AG10803 (cell line): Measurements from ENCODE around the gene KIF26A.
"Not testable (repeated sequence)": the region's sequence is repeated elsewhere in the genome, so short reads cannot be mapped to it uniquely, and the experiment has no call there.

Experiments used
- DNase-seq: peaks from one replicate; pipeline ENCODE4 v3.0.0; 2010; ENCODE audit warnings: low read depth
- H3K4me3 ChIP-seq: 2 replicates; pipeline ENCODE4 v1.5.1; 2011; ENCODE audit warnings: mild to moderate bottlenecking, low read length, control low read depth
- TF ChIP-seq, protein P1 (sequence below): conservative IDR thresholded peaks from 2 replicates; pipeline ENCODE4 v1.5.1; 2011; ENCODE audit warnings: mild to moderate bottlenecking, low read length, control low read depth, inconsistent platforms

Gene KIF26A

DNA sequence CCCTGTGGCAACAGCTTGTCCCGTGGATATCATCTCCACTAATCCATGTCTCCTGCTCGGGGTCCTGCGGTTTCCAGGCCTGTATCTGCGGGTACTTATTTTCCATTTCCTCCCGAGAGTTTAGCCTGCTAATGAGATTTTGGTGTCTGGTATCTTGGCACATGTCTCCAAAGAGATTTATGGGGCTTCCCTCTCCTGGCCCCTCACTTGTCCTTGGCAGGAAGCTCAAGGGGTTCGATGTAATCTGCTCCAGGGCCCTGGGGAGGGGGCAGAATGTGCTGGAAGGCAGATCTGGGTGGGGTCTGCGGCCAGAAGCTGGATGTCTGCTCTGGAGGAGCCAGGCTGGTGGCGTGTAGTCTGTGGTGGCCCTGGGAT lies 85.7 kb downstream of the KIF26A start:
- H3K4me3 ChIP-seq, result no peak overlapping the region
- TF ChIP-seq, protein P1, sequence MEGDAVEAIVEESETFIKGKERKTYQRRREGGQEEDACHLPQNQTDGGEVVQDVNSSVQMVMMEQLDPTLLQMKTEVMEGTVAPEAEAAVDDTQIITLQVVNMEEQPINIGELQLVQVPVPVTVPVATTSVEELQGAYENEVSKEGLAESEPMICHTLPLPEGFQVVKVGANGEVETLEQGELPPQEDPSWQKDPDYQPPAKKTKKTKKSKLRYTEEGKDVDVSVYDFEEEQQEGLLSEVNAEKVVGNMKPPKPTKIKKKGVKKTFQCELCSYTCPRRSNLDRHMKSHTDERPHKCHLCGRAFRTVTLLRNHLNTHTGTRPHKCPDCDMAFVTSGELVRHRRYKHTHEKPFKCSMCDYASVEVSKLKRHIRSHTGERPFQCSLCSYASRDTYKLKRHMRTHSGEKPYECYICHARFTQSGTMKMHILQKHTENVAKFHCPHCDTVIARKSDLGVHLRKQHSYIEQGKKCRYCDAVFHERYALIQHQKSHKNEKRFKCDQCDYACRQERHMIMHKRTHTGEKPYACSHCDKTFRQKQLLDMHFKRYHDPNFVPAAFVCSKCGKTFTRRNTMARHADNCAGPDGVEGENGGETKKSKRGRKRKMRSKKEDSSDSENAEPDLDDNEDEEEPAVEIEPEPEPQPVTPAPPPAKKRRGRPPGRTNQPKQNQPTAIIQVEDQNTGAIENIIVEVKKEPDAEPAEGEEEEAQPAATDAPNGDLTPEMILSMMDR, result no peak
- DNase-seq, result no peak

DNA sequence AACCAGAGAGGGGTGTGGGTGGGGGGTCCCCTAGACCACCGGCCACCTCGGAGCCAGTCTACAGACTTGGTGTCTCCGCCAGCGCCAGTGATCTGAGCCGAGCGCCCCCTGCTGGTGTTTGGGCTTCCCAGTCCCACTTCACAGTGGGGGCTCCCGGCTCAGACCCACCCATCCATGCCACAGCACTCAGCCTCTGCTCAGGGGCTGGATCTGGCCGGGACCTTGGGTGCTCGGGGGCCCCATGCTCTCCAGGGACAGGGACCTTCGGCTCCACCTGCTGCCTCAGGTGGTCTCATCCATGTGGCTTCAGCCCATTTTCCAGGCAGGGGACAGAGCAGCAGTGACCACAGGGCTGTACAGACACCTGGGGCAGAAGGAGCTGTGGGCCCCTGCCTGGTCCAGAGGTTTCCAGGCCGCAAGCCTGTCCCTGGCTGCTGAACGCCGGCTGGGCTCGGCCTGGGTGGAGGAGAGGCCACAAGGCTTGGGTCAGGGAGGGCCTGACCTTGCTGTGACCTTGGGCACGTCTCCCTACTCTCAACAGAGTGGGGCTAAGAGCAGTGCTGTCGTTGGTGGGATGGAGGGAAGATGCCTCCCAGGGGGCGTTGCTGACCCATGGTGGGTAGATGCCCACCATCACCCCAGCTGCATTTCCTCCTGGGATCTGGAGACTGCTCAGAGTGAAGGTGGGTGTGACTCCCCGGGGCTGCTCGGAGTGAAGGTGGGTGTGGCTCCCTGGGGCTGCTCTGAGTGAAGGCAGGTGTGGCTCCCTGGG lies 86.3 kb downstream of the KIF26A start:
- H3K4me3 ChIP-seq, result no peak overlapping the region
- TF ChIP-seq, protein P1, result peak; percentile 13; the same call in 1 of the 2 replicates
- no peak for DNase-seq

DNA sequence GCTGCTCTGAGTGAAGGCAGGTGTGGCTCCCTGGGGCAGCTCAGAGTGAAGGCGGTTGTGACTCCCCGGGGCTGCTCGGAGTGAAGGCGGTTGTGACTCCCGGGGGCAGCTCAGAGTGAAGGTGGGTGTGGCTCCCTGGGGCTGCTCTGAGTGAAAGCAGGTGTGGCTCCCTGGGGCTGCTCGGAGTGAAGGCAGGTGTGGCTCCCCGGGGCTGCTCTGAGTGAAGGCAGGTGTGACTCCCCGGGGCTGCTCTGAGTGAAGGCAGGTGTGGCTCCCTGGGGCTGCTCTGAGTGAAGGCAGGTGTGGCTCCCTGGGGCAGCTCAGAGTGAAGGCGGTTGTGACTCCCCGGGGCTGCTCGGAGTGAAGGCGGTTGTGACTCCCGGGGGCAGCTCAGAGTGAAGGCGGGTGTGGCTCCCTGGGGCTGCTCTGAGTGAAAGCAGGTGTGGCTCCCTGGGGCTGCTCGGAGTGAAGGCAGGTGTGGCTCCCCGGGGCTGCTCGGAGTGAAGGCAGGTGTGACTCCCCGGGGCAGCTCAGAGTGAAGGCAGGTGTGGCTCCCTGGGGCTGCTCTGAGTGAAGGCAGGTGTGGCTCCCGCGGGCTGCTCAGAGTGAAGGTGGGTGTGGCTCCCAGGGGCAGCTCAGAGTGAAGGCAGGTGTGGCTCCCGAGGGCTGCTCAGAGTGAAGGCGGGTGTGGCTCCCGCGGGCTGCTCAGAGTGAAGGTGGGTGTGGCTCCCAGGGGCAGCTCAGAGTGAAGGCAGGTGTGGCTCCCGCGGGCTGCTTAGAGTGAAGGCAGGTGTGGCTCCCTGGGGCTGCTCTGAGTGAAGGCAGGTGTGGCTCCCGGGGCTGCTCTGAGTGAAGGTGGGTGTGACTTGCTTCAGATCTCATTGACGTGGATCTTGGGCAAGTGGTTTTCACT lies 87.1 kb downstream of the KIF26A start:
- DNase-seq, H3K4me3 ChIP-seq: not testable (repeated sequence)

DNA sequence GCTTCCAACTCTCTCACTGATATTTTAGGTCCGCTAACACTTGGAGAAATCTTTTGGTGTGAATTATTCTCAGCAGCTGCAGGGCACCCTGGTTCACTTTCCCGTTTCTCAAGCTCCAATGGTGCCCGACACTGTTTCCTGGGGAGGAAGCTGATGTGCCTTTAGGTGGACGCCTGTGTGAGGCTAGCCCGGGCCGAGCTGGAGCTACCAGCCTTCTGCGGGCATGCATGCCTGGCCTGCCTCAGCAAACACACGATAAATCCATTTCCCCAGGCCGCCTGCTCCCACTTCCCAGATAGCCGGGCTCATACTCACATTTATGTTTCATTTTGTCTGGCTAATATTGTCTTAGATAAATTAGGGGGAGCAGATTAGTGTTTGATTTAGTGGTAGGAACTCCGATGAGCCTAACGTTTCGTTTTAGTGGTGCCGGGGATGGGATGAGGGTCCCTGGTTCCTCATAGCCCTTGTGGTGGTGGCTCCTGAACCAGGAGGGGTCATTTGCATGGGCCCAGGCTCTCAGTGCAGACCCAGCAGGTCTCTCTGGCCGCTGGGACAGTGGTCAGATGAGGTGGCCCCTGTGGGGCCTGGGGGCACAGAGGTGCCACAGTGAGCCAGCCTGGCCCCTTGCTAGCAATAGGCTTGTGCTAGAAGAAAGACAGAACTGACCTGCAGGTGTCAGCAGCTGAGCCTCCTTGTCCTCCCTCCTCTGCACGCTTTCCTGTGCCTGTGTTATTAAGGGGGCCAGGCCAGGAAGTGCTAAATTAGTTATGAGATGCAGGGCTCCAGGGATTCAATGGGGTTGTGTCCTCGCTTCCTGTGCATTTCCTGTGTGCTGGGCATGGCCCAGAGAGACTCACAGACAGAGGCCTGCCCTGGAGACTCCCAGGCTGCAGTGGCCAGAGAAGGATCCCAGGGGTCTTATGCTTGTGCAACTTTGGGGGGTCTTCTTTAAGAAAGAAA lies 88.3 kb downstream of the KIF26A start:
- DNase-seq, result no peak
- TF ChIP-seq, protein P1, result no peak
- H3K4me3 ChIP-seq, result no peak overlapping the region

DNA sequence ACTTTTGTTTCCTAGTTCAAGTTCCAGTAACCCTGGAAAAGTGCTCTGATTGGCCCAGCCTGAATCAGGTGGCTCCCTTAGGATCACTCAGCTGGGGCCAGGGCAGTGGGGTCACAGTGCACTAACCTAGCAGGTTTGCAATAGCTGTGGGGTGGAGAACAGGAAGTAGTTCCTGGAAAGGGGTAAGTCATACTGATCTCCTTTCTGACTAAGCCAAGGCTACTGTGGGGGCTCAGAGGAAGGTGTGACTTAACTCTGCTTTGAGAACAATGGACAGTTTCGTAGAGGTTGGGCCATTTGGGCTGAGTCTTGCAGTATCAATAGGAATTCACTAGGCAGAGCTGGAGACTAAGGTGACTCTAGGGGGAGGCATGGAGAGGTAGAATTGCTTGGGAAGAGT lies 89.4 kb downstream of the KIF26A start:
- no peak for DNase-seq
- TF ChIP-seq, protein P1, result no peak
- H3K4me3 ChIP-seq, result no peak overlapping the region

DNA sequence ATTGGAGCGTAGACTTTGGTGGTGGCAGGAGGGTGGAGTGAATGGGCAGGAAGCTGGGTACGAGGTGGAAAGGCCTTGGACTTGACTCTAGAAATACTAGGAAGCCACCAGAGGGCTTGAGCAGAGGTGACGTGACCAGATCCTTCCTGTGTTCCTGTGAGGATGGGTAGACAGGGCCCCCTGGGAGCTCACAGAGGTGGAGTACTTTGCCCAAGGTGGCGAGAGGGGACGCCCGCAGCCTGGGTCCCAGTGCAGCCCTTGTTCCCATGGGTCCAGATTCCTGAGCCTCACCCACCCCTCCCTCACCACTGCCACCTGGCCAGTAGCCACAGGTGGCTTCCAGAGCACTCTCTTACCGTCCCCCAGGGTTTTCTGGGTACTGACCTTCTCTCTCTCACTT lies 89.8 kb downstream of the KIF26A start:
- no peak overlapping the region for H3K4me3 ChIP-seq
- TF ChIP-seq, protein P1, result no peak
- no peak for DNase-seq
